Activated CD4-positive, alpha-beta T cell treated with anti-CD3 and anti-CD28 coated beads, Interleukin-2, Interleukin-4, amounts not matched to agents 100 ng/mL and 50 ng/mL, durations not matched to agents 16 hours and 8 hours (primary cell): ENCODE results near the gene KRTAP10-2.
"Not testable (repeated sequence)": the region's sequence is repeated elsewhere in the genome, so short reads cannot be mapped to it uniquely, and the experiment has no call there.

Source experiments
- DNase-seq: peaks from one replicate; pipeline ENCODE4 v3.0.0-alpha.2; 2020; ENCODE audit warnings: low spot score

The KRTAP10-2 gene

GRCh38 chr21:44583089-44583799 lies 31.9 kb upstream of the KRTAP10-2 start:
- DNase-seq, result no peak

GRCh38 chr21:44582055-44582454 lies 30.8 kb upstream of the KRTAP10-2 start:
- DNase-seq, result no peak

DNA sequence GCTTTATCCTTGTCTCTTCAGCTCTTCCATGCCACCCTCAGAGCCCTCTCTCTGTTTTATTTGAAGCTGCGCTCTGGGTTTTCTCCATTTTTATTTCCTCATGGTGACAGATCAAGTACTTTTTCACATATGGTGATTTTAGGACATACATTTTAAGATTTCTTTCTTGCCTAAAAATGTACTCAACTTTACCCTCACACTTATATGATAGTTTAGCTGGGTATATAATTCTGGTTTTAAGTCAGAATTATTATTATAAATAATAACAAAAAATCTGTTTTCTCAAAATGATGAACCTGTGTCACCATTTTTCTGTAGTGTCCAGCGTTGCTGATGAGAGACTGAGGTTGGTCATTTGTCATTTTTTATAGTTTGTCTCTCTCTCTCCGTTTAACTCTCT lies 29.9 kb upstream of the KRTAP10-2 start:
- no peak for DNase-seq

GRCh38 chr21:44580231-44580821 lies 29.0 kb upstream of the KRTAP10-2 start, which contains the start of gene KRTAP10-5:
Gene KRTAP10-5, minus strand, starts transcription at chr21:44580604. Its CDS starts 26 bp downstream, at chr21:44580578.
- not testable (repeated sequence) for DNase-seq

- DNase-seq, result no peak
These were observed 28.5 kb upstream of the KRTAP10-2 start for GRCh38 chr21:44579833-44580144.

DNA sequence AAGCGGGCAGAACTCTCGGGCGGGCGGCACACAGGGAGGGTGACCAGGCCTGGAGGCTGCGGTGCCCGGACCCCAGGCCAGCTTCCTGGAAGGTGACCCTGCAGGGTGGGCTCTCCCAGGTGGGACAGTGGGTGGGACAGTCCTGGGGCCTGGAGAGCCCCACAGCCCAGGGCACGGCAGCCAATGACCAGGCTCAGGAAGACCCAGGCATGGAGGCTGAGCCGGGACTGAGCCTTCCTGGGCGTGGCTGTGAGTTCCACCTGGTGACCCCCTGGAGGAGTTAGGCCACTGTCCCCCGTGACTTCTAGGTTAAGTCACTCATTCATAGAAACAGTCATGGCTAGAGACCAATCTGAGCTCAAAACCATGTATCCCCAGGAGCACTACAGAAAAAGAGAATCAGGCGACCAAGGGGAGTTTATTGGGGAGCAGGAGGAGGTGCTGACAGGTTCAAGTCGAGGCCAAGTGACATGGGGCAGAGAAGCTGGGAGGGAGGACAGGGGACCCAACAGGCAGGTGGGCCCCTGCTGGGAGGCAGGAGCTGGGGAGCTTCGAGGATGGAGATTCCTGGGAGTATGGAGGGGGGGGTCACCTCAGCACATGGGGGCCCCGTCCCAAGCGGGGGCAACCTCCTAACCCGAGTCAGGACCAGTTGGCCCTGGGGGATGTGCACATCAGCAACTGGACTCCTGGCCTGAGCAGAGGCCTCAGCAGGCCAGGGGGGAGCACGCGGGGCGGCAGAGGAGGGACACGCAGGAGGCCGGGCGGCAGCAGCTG lies 27.9 kb upstream of the KRTAP10-2 start:
- DNase-seq, result no peak

- no peak for DNase-seq
These were observed 27.2 kb upstream of the KRTAP10-2 start for GRCh38 chr21:44578371-44579055.

- DNase-seq, result no peak
These were observed 24.7 kb upstream of the KRTAP10-2 start for GRCh38 chr21:44576025-44576420.

DNA sequence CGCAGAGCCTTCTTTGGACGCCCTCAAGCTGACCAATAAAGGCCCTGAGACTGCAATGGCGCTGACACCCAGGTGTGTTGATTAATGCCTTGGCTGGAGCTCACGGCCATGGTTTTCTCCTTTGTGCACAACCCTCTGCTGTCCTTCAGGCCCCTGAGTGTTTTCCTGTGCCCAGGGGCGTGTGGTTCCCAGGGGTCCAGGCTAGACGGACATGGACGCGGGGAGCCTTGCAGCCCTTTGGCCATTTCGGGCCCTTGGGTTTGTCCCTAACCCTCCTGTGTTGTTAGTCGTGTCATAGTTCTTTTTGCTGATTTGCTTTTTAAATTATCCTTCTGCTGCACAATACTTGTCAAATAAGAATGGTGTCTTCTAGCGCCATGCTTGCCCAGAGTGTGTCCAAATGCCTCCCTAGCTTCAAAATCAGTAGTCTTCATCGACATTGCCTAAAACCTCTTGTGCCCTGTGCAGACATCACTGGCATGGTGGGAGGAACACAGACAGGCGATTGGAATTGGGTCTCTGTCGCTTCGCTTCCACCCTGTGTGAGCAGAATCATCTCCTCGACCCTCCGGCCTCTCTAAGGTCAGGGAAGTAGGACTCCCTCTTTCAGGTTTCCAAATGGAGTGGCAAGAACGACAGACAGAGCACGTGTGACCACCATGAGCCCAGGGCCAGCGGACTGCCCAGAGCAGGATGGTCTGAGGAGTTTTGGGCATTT lies 24.2 kb upstream of the KRTAP10-2 start:
- no peak for DNase-seq

- DNase-seq, result no peak
These were observed 23.4 kb upstream of the KRTAP10-2 start for GRCh38 chr21:44574457-44575306.

GRCh38 chr21:44573630-44574456 lies 22.5 kb upstream of the KRTAP10-2 start, which contains the start of gene KRTAP10-4:
Gene KRTAP10-4, plus strand, starts transcription at chr21:44573729. Its CDS starts 30 bp downstream, at chr21:44573759.
- not testable (repeated sequence) for DNase-seq

GRCh38 chr21:44572959-44573583 lies 21.8 kb upstream of the KRTAP10-2 start:
- DNase-seq, result no peak

GRCh38 chr21:44571844-44572782 lies 20.8 kb upstream of the KRTAP10-2 start:
- DNase-seq, result no peak

- DNase-seq, result no peak
These were observed 20.0 kb upstream of the KRTAP10-2 start for GRCh38 chr21:44571296-44571695.

DNA sequence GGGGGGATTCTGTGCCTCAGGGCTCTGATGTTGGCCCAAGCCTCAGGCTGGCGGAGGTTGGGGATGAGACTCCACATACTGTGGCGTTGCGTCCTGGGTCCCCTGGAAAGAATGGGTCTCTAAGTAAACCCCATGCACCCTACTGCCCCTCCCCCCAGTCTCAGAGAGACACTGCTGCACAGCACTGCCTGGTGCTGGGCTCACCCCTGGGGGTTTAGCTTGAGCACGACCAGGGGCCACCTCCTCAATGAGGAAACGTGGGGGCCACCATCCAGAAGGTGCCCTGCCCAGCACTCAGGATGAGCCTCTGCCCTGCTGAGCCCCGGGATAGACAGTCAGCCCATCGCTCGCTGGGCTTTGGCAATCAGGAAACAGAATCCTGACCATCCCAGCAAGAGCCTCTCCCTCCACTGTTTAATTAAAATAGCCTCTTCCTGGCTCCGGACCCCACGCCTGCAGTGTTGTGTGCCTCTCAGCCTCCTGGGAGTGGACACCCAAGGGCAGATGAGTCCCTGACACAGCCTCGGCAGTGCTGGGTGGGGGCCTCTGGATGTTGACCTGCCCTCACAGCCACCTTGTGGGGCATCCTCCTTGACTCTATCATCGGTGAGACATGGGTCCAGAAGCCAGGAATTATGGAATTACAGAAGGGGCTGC lies 18.7 kb upstream of the KRTAP10-2 start:
- no peak for DNase-seq

GRCh38 chr21:44568667-44569556 lies 17.6 kb upstream of the KRTAP10-2 start:
- no peak for DNase-seq

GRCh38 chr21:44568261-44568660 lies 17.0 kb upstream of the KRTAP10-2 start:
- no peak for DNase-seq
